Fibroblast of mammary gland (primary cell): Measurements from ENCODE around the gene SUN5.

Experiments
- DNase-seq: peaks from one replicate; pipeline ENCODE4 v3.0.0-alpha.2; 2010; ENCODE audit warnings: low read depth
- H3K4me3 ChIP-seq: 2 replicates; pipeline ENCODE4 v1.5.1; 2011; ENCODE audit warnings: low read depth, mild to moderate bottlenecking, low read length, moderate library complexity; ENCODE audit not compliant: control insufficient read depth
- TF ChIP-seq, protein P1 (sequence below): conservative IDR thresholded peaks from 2 replicates; pipeline ENCODE4 v1.5.1; 2011; ENCODE audit warnings: low read depth, low read length, inconsistent platforms; ENCODE audit not compliant: control insufficient read depth, insufficient read depth

The SUN5 gene

DNA sequence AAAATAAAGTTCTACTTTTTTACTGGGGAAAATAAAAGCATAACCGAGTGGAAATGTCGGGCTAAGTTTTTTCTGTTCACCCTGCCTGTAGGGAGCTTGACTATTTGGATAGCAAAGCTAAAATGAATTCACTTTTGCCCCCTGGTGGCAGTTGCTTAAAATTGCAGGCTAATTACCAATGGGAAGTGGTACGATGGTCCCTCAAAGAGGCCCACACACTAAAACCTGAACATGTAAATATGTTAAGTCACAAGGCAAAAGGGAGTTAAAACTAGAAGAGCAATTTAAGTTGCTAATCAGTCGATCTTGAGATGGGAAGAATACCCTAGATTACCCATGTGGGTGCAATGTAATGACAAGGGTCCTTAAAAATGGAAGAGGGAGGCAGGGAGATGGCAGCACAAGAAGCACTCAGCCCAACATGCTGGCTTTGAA lies 916 bp upstream of the SUN5 start:
- H3K4me3 ChIP-seq, result no peak overlapping the region
- TF ChIP-seq, protein P1, sequence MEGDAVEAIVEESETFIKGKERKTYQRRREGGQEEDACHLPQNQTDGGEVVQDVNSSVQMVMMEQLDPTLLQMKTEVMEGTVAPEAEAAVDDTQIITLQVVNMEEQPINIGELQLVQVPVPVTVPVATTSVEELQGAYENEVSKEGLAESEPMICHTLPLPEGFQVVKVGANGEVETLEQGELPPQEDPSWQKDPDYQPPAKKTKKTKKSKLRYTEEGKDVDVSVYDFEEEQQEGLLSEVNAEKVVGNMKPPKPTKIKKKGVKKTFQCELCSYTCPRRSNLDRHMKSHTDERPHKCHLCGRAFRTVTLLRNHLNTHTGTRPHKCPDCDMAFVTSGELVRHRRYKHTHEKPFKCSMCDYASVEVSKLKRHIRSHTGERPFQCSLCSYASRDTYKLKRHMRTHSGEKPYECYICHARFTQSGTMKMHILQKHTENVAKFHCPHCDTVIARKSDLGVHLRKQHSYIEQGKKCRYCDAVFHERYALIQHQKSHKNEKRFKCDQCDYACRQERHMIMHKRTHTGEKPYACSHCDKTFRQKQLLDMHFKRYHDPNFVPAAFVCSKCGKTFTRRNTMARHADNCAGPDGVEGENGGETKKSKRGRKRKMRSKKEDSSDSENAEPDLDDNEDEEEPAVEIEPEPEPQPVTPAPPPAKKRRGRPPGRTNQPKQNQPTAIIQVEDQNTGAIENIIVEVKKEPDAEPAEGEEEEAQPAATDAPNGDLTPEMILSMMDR, result peak; percentile 53
- DNase-seq, result peak; percentile 25

DNA sequence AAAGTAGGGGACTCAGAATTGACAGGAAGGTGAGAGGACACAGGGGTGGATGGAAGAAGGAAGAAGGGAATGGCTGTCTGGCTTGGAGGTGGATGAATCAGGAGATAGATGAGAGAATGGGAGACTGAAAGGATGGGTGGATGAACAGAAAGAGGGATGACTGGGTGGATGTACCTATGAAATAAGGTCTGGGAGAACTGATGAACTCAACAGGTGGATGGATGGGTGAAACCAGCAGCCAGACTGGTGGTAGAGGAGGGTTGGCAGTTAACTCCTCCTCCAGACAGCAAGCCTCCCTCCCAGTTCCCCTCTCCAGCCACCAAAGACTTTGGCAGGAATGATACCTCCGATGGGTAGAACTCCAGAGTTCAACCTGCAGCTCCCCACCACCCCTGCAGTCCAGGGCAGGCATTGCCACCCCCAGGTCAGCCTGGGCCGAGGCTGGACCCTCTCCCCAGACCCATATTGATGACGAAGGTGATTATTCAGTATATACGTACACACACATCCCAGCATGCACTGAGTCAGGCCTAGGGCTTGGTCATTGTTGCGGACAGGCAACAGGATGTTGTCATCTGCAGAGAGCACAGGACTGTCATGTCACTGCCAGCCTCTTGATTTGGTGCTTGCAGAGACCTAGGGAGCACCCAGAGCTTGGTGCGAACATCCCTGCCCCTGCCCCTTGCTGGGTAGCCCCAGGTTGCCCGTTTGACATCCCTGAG lies 2.0 kb downstream of the SUN5 start:
- no peak for DNase-seq
- H3K4me3 ChIP-seq, result no peak overlapping the region
- TF ChIP-seq, protein P1, result no peak

DNA sequence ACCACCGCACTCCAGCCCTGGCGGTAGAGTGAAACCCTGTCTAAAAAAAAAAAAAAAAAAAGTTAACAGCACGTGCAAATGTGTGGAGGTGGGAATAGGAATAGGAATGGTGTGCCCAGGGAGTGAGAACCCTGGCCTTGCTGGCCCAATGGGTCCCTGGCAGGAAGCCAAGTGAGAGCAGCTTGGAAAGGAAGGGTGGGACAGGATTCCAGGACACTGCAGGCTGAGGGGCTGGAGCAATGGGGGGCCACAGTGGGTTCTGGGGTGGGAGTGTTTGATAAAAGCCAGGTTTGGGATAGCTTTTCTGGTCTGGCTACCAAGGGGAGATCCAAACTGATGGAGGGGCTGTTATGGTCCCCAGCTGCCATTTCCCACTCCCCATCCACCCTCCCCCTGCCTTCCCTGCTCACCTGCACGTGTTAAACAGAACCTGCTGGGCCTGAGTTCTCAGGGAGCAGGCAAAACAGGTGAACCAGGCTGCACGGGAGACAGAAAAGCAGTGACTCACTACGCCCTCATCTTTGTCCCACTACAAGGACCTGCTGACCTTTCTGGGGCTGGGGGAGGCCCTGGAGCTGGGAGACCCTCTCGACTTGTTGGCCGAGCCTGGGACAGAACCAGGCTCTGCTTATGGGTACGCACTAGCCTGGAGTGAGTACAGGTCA lies 3.3 kb downstream of the SUN5 start:
- H3K4me3 ChIP-seq, result no peak overlapping the region
- TF ChIP-seq, protein P1, result no peak
- DNase-seq, result no peak

DNA sequence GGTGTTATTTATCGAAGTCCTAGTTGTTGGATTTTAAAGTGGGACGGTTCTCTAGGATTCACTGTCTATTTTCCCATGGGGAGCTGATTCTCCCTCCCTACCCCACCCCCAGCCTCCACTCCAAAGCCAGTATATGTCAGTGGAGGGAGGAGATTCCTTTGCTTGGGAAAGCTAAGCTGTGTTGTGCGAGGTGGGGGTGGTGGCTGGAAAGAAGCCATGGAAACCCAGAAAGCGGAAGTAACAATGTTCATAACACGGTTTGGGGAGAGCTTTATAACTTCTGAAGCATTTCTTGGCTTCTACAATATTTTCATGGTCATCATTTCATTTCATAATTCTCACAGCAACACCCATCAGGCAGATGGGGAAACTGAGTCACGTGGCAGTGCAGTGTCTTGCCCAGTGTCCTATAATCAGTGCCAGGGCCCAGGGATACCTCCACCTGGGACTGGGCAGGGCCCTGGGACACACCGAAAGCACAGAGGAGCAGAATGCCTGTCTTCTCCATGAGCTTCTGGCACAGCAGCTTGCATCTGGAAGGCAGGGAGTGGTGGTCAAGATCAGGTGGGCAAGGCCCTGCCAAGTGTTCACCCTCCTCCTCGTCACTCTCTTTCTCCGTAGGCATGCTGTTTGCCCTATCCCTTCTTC lies 4.5 kb downstream of the SUN5 start:
- TF ChIP-seq, protein P1, result no peak
- no peak overlapping the region for H3K4me3 ChIP-seq
- DNase-seq, result no peak

DNA sequence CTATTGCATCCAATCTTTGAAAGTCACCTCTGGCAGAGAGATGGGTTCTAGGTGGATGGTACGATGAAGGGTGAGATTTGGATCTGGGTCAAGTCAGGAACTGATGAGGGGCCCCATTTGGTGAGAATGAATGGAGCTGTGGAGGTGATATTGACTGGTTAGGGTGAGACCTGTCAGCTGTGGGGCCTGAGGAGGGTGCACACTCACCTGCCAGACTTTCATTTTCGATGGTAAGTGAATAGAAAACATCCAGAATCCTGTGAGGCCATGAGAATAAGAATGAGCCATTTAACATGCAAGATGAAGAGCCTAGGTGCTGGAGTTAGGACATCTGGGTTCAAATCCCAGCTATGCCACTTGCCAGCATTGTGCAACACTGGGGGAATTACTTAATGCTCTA lies 6.8 kb downstream of the SUN5 start:
- TF ChIP-seq, protein P1, result no peak
- H3K4me3 ChIP-seq, result no peak overlapping the region
- no peak for DNase-seq

DNA sequence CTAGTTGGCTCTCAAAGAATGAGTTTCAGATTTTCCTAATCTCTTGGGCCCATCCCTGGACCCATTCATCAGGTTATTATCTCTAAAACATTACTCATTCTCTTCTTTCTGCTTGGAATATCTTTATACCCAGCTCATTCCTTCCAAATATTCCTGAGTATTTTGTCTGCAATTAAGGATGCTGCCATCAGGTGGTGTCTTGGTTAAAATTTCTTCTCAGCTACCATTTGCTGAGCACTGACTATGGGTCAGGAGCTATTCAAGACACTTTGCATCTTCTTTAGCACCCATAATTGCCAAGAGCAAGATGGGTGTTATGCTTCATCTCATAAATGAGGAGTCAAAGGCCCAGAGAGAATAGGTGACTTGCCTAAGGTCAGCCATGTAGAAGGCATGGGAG lies 8.4 kb downstream of the SUN5 start:
- H3K4me3 ChIP-seq, result no peak overlapping the region
- TF ChIP-seq, protein P1, result no peak
- no peak for DNase-seq
